Fibroblast of villous mesenchyme (primary cell): ENCODE measurements around the gene RCAN2. TPM values are rescaled to one million over a fixed set of nuclear protein-coding genes. Genes with fewer than 3 reads are reported as not detected.

Source experiments
- DNase-seq: peaks from one replicate; pipeline ENCODE4 v3.0.0-alpha.2; 2010; ENCODE audit warnings: low read depth
- H3K4me3 ChIP-seq: 2 replicates; pipeline ENCODE4 v1.5.1; 2011; ENCODE audit warnings: low read depth, mild to moderate bottlenecking, low read length
- CTCF ChIP-seq: IDR thresholded peaks from 2 replicates; pipeline ENCODE4 v1.5.1; 2012; ENCODE audit warnings: low read depth, mild to moderate bottlenecking, low read length; ENCODE audit not compliant: insufficient read depth
- total RNA-seq: library from RNA; depleted of rRNA; stranded (reverse); fragments of >200 nt; gene quantifications from 2 replicates; pipeline ENCODE4 v1.2.3, GENCODE V29; 2012

The RCAN2 gene
- total RNA-seq, 1 donor = 1.7 TPM

GRCh38 chr6:46509063-46509462, 17.8 kb upstream of the RCAN2 start:
- no peak overlapping the region for H3K4me3 ChIP-seq
- no peak for DNase-seq
- TF ChIP-seq CTCF = no peak

GRCh38 chr6:46507426-46507825, 16.2 kb upstream of the RCAN2 start:
- no peak for DNase-seq
- H3K4me3 ChIP-seq = no peak overlapping the region
- no peak for TF ChIP-seq CTCF

GRCh38 chr6:46505693-46506512, 14.7 kb upstream of the RCAN2 start:
- H3K4me3 ChIP-seq = no peak overlapping the region
- no peak for DNase-seq
- no peak for TF ChIP-seq CTCF

GRCh38 chr6:46504242-46504641, 13.0 kb upstream of the RCAN2 start:
- DNase-seq = no peak
- TF ChIP-seq CTCF = no peak
- no peak overlapping the region for H3K4me3 ChIP-seq

GRCh38 chr6:46502486-46503119, 11.4 kb upstream of the RCAN2 start:
- no peak for TF ChIP-seq CTCF
- DNase-seq = no peak
- H3K4me3 ChIP-seq = no peak overlapping the region

- DNase-seq = no peak
- no peak overlapping the region for H3K4me3 ChIP-seq
- no peak for TF ChIP-seq CTCF
Observed at GRCh38 chr6:46501136-46502089, 10.2 kb upstream of the RCAN2 start.
